ENCODE data around the gene XKR8.

Gene XKR8

GRCh38 chr1:27959792-27960603, at the start of gene XKR8:
XKR8 (plus strand) TSS chr1:27959973; CDS start chr1:27960070, 97 bp downstream.
- peak; percentile 84 for DNase-seq (ENCODE audit: low read depth)

- no peak for DNase-seq (ENCODE audit: low read depth)
Observed at GRCh38 chr1:27912429-27912828, 47.3 kb upstream of the XKR8 start.

- DNase-seq (ENCODE audit: low read depth) = no peak
Observed at GRCh38 chr1:27915082-27915575, 44.6 kb upstream of the XKR8 start.

GRCh38 chr1:27922272-27922671, 37.5 kb upstream of the XKR8 start:
- no peak for DNase-seq (ENCODE audit: low read depth)

GRCh38 chr1:27928216-27928954, 31.4 kb upstream of the XKR8 start:
- no peak for DNase-seq (ENCODE audit: low read depth)

GRCh38 chr1:27931184-27931583, 28.6 kb upstream of the XKR8 start:
- no peak for DNase-seq (ENCODE audit: low read depth)

- no peak for DNase-seq (ENCODE audit: low read depth)
Observed at GRCh38 chr1:27931759-27932158, 28.0 kb upstream of the XKR8 start.

GRCh38 chr1:27934818-27935549, 24.8 kb upstream of the XKR8 start, which contains the start of gene SMPDL3B:
SMPDL3B (plus strand) TSS chr1:27935000; CDS start chr1:27935184, 184 bp downstream.
- DNase-seq (ENCODE audit: low read depth) = no peak

- DNase-seq (ENCODE audit: low read depth) = no peak
Observed at GRCh38 chr1:27935721-27936120, 24.1 kb upstream of the XKR8 start.

GRCh38 chr1:27936370-27936769, 23.4 kb upstream of the XKR8 start:
- DNase-seq (ENCODE audit: low read depth) = no peak

GRCh38 chr1:27937524-27937836, 22.3 kb upstream of the XKR8 start:
- no peak for DNase-seq (ENCODE audit: low read depth)

- no peak for DNase-seq (ENCODE audit: low read depth)
Observed at GRCh38 chr1:27938488-27938887, 21.3 kb upstream of the XKR8 start.

- peak; percentile 54 for DNase-seq (ENCODE audit: low read depth)
Observed at GRCh38 chr1:27940297-27940696, 19.5 kb upstream of the XKR8 start.

GRCh38 chr1:27940870-27941560, 18.8 kb upstream of the XKR8 start:
- DNase-seq (ENCODE audit: low read depth) = no peak

GRCh38 chr1:27941671-27942540, 17.9 kb upstream of the XKR8 start:
- DNase-seq (ENCODE audit: low read depth) = no peak

- no peak for DNase-seq (ENCODE audit: low read depth)
Observed at GRCh38 chr1:27945020-27945419, 14.8 kb upstream of the XKR8 start.

- DNase-seq (ENCODE audit: low read depth) = no peak
Observed at GRCh38 chr1:27949027-27949426, 10.7 kb upstream of the XKR8 start.

GRCh38 chr1:27951396-27951795, 8.4 kb upstream of the XKR8 start:
- DNase-seq (ENCODE audit: low read depth) = no peak

GRCh38 chr1:27952147-27952546, 7.6 kb upstream of the XKR8 start:
- no peak for DNase-seq (ENCODE audit: low read depth)

GRCh38 chr1:27954186-27954585, 5.6 kb upstream of the XKR8 start:
- no peak for DNase-seq (ENCODE audit: low read depth)

- DNase-seq (ENCODE audit: low read depth) = no peak
Observed at GRCh38 chr1:27955076-27955475, 4.7 kb upstream of the XKR8 start.

Measured in activated T-helper 1 cell treated with Interleukin-2 at 50 U/mL for 16 hours (primary cell).